HCT116 (cell line): ENCODE results near the gene MAP1LC3C.

Source experiments
- CEBPB ChIP-seq: IDR thresholded peaks from 2 replicates; pipeline ENCODE4 v1.6.1; 2012; ENCODE audit warnings: low read depth
- EGR1 ChIP-seq: IDR thresholded peaks from 2 replicates; pipeline ENCODE4 v1.6.1; 2012; ENCODE audit warnings: low read depth
- ELF1 ChIP-seq: IDR thresholded peaks from 2 replicates; pipeline ENCODE4 v1.6.1; 2012; ENCODE audit warnings: low read depth, borderline replicate concordance
- EZH2 ChIP-seq: fragments of 200-600 bp; sonication (generic); IDR thresholded peaks from 2 replicates; pipeline ENCODE4 v1.6.1; 2017; ENCODE audit warnings: antibody characterized with exemption, mixed run types
- EZH2phosphoT487 ChIP-seq: fragments of 200-600 bp; IDR thresholded peaks from 2 replicates; pipeline ENCODE4 v1.6.1; 2018; ENCODE audit warnings: antibody characterized with exemption, borderline replicate concordance
- JUND ChIP-seq: IDR thresholded peaks from 2 replicates; pipeline ENCODE4 v1.6.1; 2012
- POLR2A ChIP-seq: IDR thresholded peaks from 2 replicates; pipeline ENCODE4 v1.7.0; 2011; ENCODE audit warnings: borderline replicate concordance; ENCODE audit not compliant: insufficient read depth, insufficient read length; ENCODE audit errors: extremely low read depth
- POLR2AphosphoS5 ChIP-seq: IDR thresholded peaks from 2 replicates; pipeline ENCODE4 v1.6.1; 2011; ENCODE audit warnings: mild to moderate bottlenecking, low read depth, low read length, moderate library complexity
- RAD21 ChIP-seq: IDR thresholded peaks from 2 replicates; pipeline ENCODE4 v1.6.1; 2012; ENCODE audit warnings: low read depth, mild to moderate bottlenecking
- SIN3A ChIP-seq: IDR thresholded peaks from 2 replicates; pipeline ENCODE4 v1.6.1; 2012; ENCODE audit warnings: low read depth
- ZNF274 ChIP-seq: fragments of 200-500 bp; sonication (Bioruptor generic); IDR thresholded peaks from 2 replicates; pipeline ENCODE4 v1.6.1; 2014; ENCODE audit warnings: mild to moderate bottlenecking, low read depth, low read length, inconsistent platforms
- TF ChIP-seq, protein P1 (sequence below), 3 experiments: fragments of 200-600 bp in 1 of 3; sonication (generic) in 1 of 3; IDR thresholded peaks in 2 of 3; conservative IDR thresholded peaks in 1 of 3; 2 replicates each; pipeline ENCODE4 v1.5.1; 2012 to 2017; ENCODE audit warnings: low read depth in 2 of 3, low read length in 2 of 3, antibody characterized with exemption in 1 of 3, borderline replicate concordance in 1 of 3, control low read depth in 1 of 3, mild to moderate bottlenecking in 1 of 3, mixed read lengths in 1 of 3, mixed run types in 1 of 3, moderate library complexity in 1 of 3; ENCODE audit not compliant: insufficient read depth in 1 of 3
- TF ChIP-seq, protein P2 (sequence below): IDR thresholded peaks from 2 replicates; pipeline ENCODE4 v1.6.1; 2012; ENCODE audit warnings: low read depth
- TF ChIP-seq, protein P3 (sequence below): IDR thresholded peaks from 2 replicates; pipeline ENCODE4 v1.6.1; 2011; ENCODE audit warnings: mild to moderate bottlenecking, low read length, moderate library complexity; ENCODE audit not compliant: insufficient replicate concordance; ENCODE audit errors: extremely low read depth

DNA sequence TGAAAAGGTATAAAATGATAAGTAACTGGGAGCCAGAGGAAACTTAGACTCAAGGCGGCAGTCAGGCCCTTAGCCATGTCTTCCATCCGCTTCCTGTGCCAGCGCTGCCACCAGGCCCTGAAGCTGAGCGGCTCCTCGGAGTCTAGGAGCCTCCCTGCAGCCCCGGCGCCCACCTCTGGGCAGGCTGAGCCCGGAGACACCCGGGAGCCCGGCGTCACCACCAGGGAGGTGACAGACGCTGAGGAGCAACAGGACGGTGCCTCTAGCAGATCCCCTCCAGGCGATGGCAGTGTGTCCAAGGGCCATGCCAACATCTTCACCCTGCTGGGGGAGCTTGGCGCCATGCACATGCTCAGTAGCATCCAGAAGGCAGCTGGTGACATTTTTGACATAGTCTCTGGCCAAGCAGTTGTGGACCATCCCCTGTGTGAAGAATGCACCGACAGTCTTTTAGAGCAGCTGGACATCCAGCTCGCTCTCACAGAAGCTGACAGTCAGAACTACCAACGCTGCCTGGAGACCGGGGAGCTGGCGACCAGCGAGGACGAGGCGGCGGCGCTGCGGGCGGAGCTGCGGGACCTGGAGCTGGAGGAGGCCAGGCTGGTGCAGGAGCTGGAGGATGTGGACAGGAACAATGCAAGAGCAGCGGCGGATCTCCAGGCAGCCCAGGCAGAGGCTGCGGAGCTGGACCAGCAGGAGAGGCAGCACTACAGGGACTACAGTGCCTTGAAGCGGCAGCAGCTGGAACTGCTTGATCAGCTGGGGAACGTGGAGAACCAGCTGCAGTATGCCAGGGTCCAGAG, 41.0 kb downstream of the MAP1LC3C start, which contains the start of gene BECN2:
- TF ChIP-seq SIN3A = no peak
- TF ChIP-seq EZH2phosphoT487 = no peak
- no peak for TF ChIP-seq CEBPB
- TF ChIP-seq, protein P1, sequence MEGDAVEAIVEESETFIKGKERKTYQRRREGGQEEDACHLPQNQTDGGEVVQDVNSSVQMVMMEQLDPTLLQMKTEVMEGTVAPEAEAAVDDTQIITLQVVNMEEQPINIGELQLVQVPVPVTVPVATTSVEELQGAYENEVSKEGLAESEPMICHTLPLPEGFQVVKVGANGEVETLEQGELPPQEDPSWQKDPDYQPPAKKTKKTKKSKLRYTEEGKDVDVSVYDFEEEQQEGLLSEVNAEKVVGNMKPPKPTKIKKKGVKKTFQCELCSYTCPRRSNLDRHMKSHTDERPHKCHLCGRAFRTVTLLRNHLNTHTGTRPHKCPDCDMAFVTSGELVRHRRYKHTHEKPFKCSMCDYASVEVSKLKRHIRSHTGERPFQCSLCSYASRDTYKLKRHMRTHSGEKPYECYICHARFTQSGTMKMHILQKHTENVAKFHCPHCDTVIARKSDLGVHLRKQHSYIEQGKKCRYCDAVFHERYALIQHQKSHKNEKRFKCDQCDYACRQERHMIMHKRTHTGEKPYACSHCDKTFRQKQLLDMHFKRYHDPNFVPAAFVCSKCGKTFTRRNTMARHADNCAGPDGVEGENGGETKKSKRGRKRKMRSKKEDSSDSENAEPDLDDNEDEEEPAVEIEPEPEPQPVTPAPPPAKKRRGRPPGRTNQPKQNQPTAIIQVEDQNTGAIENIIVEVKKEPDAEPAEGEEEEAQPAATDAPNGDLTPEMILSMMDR (IDR thresholded peaks at IDR 0.05 in 2 of 3, conservative IDR thresholded peaks at IDR 0.05 in 1 of 3; ENCODE audit: borderline replicate concordance in 1 of 3, insufficient read depth in 1 of 3, low read depth in 2 of 3, low read length in 2 of 3) = no peak
- TF ChIP-seq, protein P2, sequence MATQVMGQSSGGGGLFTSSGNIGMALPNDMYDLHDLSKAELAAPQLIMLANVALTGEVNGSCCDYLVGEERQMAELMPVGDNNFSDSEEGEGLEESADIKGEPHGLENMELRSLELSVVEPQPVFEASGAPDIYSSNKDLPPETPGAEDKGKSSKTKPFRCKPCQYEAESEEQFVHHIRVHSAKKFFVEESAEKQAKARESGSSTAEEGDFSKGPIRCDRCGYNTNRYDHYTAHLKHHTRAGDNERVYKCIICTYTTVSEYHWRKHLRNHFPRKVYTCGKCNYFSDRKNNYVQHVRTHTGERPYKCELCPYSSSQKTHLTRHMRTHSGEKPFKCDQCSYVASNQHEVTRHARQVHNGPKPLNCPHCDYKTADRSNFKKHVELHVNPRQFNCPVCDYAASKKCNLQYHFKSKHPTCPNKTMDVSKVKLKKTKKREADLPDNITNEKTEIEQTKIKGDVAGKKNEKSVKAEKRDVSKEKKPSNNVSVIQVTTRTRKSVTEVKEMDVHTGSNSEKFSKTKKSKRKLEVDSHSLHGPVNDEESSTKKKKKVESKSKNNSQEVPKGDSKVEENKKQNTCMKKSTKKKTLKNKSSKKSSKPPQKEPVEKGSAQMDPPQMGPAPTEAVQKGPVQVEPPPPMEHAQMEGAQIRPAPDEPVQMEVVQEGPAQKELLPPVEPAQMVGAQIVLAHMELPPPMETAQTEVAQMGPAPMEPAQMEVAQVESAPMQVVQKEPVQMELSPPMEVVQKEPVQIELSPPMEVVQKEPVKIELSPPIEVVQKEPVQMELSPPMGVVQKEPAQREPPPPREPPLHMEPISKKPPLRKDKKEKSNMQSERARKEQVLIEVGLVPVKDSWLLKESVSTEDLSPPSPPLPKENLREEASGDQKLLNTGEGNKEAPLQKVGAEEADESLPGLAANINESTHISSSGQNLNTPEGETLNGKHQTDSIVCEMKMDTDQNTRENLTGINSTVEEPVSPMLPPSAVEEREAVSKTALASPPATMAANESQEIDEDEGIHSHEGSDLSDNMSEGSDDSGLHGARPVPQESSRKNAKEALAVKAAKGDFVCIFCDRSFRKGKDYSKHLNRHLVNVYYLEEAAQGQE = no peak
- TF ChIP-seq EZH2 = no peak
- TF ChIP-seq RAD21 = no peak
- TF ChIP-seq, protein P3, sequence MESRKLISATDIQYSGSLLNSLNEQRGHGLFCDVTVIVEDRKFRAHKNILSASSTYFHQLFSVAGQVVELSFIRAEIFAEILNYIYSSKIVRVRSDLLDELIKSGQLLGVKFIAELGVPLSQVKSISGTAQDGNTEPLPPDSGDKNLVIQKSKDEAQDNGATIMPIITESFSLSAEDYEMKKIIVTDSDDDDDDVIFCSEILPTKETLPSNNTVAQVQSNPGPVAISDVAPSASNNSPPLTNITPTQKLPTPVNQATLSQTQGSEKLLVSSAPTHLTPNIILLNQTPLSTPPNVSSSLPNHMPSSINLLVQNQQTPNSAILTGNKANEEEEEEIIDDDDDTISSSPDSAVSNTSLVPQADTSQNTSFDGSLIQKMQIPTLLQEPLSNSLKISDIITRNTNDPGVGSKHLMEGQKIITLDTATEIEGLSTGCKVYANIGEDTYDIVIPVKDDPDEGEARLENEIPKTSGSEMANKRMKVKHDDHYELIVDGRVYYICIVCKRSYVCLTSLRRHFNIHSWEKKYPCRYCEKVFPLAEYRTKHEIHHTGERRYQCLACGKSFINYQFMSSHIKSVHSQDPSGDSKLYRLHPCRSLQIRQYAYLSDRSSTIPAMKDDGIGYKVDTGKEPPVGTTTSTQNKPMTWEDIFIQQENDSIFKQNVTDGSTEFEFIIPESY = no peak
- TF ChIP-seq ELF1 = no peak
- TF ChIP-seq POLR2AphosphoS5 = no peak
- TF ChIP-seq POLR2A = no peak
- TF ChIP-seq ZNF274 = no peak
- TF ChIP-seq EGR1 = no peak
- no peak for TF ChIP-seq JUND
